Measurements from ENCODE around the gene VN1R5. TPM values are rescaled to one million over a fixed set of nuclear protein-coding genes. Genes with fewer than 3 reads are reported as not detected.
A peak's percentile ranks its signal among the peaks of the same experiment; 100 is the strongest.

VN1R5 gene
- total and polyA plus RNA-seq, 9 of the 15 experiments (the other 6 are each of a cell fraction or from before 2014, with no cell fraction given) = not detected

GRCh38 chr1:247211339-247211738, 44.5 kb upstream of the VN1R5 start:
- ChIA-PET POLR2A (interaction anchor here (0.8 kb wide), 1 partner anchor 1140 kb away, joined by 3 read pairs; no protein-coding TSS in a partner anchor), CTCF (ENCODE audit: low intra/inter-chr PET ratio) (no interaction called here)
- Histone ChIP-seq H3K27me3 (ENCODE audit: control insufficient read depth in 2 of 2, insufficient read depth in 2 of 2, low read length in 2 of 2) (no peaks in the 10 kb centered on the region), H3K4me3 (no peak overlapping the region), H3K9me1 (ENCODE audit: control insufficient read depth, insufficient read depth, low read length) (peaks cover 5% of the 10 kb centered on the region), H3K4me2 (ENCODE audit: insufficient read depth, low read length) (no peak overlapping the region), H3K9me3 (replicated peaks; ENCODE audit: control insufficient read depth, insufficient read depth, low read depth, low read length) (no peaks in the 10 kb centered on the region), H3K79me2 (ENCODE audit: control insufficient read depth, insufficient read depth, low read length) (peaks cover 41% of the 10 kb centered on the region), H3K4me1 (replicated peaks in 1 of 2; ENCODE audit: control insufficient read depth in 2 of 2, insufficient read depth in 2 of 2, low read length in 2 of 2) (peaks cover 16 to 24% of the 10 kb centered on the region in 2 experiments), H2AFZ (ENCODE audit: low read depth, low read length) (peak overlapping the region; percentile 95), H3K9ac (ENCODE audit: insufficient read depth in 1 of 2, low read depth in 2 of 2, low read length in 2 of 2) (peak overlapping the region in 1 of 2 experiments; percentile 29; a peak in 2 of 4 replicates), H4K20me1 (replicated peaks; ENCODE audit: control insufficient read depth, insufficient read depth, low read length) (0 out of 2 replicates have a peak, but pooled peaks cover 9% of the 10 kb centered on the region), H3K27ac (ENCODE audit: extremely low read depth, low read depth, low read length) (no peak overlapping the region), H3K36me3 (ENCODE audit: control insufficient read depth, insufficient read depth, low read length) (peaks cover 30% of the 10 kb centered on the region; the same call in 2 of the 3 replicates)
- ATAC-seq (peak; percentile 5; the same call in 1 of the 3 replicates), FAIRE-seq (no peak), DNase-seq (ENCODE audit: extremely low read depth in 1 of 4, low spot score in 3 of 4) (no peak)
- peak; percentile 41; the same call in 1 of the 2 replicates for TF ChIP-seq CUX1 (CRISPR knock-in tag; IDR thresholded peaks at IDR 0.05)
- TF ChIP-seq ZNF75A (CRISPR knock-in tag; IDR thresholded peaks at IDR 0.05) = no peak
- TF ChIP-seq ZNF766 (CRISPR knock-in tag; conservative IDR thresholded peaks at IDR 0.05) = no peak
- 35% methylated on average over 7 of the region's 7 CpGs for whole genome bisulfite sequencing (ENCODE audit: insufficient coverage, low coverage, missing lambda C conversion rate)
- intact Hi-C loops (cut with micrococcal nuclease) = loop anchor here (5.0 kb wide), 1 partner anchor 99 kb away; no protein-coding TSS in a partner anchor
- BruUV-seq (replicated peaks) = no TSS peak
- in situ Hi-C loops (cut with MboI) = no loop called here

Measured in K562 (cell line).